HPDE6-E6E7 (cell line): ENCODE measurements around the gene GPM6B.
"Not testable (repeated sequence)": the region's sequence is repeated elsewhere in the genome, so short reads cannot be mapped to it uniquely, and the experiment has no call there.

Source experiments
- DNase-seq: peaks from one replicate; pipeline ENCODE4 v3.0.0; 2011; ENCODE audit warnings: missing footprints; ENCODE audit errors: extremely low spot score

Gene GPM6B

DNA sequence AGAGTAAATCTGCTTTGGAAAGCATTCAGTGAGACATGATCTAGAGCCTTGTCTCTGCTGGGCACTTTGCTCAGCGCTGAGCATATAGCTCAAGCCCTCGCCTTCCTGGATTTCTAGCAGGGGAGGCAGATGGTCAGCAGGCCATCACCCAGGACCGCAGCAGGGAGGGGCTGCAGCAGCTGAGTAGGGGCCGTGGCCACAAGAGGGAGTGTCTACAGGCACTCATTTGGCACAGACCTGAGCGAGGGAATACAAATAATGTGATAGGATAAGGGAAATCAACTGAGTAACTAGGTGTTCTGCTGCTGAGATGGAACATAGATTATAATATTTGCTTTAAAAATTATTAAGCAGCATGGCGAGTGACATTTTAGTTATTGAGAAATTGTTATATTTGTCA lies 52.1 kb downstream of the GPM6B start:
- DNase-seq, result no peak

GRCh38 chrX:13764281-13764680 lies 52.6 kb downstream of the GPM6B start:
- DNase-seq, result no peak

DNA sequence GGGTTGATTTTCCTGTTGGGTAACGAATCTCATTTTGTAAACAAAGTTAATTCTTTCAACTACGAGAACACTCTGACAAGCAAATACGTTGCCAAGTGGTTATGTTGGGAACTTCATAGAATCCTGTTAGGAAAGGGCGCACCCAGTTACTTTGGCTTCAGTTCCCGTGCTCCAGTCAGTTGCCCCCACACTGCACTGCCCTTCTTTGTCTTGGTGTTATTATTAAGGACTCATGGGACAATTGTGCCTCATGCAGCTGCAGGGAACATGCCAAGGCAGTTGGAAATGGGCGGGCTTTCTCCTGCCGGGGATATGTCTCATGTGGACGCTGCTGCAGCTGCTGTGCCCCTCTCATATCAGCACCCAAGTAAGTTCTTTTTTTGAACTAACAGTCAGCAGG lies 53.4 kb downstream of the GPM6B start:
- DNase-seq, result no peak

DNA sequence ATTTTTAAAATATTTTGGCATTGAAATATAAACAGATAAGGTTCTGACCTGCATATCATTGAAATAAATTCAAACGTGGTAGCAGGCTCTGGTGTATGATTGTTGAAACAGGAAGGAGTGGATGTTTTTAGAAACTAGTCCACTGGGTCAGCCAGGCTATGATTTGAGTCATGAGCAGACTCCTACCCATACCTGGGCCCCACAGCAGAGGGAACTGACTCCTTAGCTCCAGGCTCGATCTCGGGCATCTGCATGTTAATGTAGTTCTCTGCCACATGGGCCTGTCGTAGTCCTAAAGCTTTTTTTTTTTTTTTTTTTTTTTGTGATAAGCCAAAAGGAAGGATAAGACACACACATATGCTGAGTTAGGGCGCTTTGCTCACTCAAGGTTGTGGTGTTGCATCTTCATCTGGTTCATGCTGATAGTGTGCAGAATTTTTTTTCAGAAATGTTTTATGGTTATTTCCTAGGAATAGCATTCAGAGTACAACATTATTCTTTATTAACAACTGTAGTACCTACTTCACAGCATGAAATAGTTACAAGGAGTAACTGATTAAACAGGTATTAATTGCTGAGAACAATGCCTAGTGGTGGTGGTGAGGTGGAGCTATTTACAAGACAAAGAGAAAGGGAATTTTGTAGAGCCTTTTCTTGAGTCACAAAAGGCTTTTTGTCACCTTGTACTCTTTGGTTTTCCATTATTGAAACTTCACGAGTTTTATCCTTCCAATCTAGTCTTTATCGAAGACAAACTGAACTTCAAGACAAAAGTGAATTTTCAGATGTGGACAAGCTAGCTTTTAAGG lies 55.1 kb downstream of the GPM6B start:
- no peak for DNase-seq

DNA sequence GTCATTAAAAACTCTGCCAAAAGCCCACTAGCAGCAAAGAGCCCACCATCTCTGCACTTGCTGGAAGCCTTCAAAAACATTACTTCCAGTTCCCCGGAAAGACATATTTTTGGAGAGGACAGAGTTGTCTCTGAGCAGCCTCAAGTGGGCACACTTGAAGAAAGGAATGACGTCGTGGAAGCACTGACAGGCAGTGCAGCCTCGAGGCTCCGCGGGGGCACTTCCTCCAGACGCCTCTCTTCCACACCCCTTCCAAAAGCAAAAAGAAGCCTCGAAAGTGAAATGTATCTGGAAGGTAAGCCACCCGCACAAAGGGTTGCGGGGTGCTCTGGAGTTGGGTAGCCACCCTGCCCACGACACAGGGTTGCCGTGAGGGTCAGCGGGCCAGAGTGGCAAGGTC lies 56.5 kb downstream of the GPM6B start:
- no peak for DNase-seq

DNA sequence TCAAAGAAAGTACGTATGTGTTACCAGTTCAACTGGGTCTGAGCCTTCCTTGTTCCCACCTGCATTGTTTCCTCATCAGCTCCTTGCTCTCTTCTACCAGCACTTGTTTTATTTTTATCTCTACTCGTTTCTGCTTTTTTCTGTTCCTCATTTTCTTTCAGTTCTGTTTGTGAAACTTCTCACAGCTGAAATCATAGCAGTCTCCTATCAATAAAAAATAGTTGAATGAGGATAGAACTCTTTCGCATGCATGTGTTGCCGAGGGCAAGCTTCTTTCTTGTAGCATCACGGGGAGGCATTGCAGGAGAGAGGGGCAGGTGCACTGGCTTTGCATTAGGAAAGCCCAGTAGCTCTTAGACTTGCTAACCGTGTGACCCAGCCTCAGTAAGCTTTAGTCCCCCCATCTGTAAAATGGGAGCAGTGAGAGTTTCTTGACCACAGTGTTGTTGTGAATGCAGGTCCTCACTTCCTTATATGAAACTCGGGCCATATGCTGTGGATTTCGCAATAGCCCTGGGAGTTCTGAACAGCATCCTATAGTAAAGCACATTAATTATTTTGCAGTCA lies 57.7 kb downstream of the GPM6B start:
- no peak for DNase-seq

DNA sequence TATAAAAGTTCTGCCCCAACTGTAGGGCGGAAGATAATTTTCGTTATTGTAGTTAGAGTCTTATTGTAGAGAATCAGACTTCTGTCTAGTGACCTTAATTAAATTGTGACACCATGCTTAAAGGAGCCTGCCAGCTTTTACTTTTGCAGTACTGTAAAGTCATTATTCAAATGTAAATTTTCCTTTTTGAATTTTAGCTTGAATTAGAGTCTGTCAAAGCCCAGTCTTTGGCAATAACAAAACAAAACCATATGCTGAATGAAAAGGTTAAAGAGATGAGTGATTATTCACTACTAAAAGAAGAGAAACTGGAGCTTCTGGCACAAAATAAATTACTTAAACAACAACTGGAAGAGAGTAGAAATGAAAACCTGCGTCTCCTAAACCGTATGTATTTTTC lies 60.5 kb downstream of the GPM6B start:
- DNase-seq, result no peak

GRCh38 chrX:13755254-13755653 lies 61.6 kb downstream of the GPM6B start:
- DNase-seq, result no peak

- DNase-seq, result no peak
These were observed 62.1 kb downstream of the GPM6B start for GRCh38 chrX:13754765-13755164.

- no peak for DNase-seq
These were observed 64.2 kb downstream of the GPM6B start for GRCh38 chrX:13752646-13753045.

GRCh38 chrX:13752141-13752540 lies 64.8 kb downstream of the GPM6B start:
- DNase-seq, result no peak

GRCh38 chrX:13750812-13751211 lies 66.1 kb downstream of the GPM6B start:
- no peak for DNase-seq

GRCh38 chrX:13750204-13750603 lies 66.7 kb downstream of the GPM6B start:
- peak; percentile 21 for DNase-seq

GRCh38 chrX:13748486-13748885 lies 68.4 kb downstream of the GPM6B start:
- no peak for DNase-seq

DNA sequence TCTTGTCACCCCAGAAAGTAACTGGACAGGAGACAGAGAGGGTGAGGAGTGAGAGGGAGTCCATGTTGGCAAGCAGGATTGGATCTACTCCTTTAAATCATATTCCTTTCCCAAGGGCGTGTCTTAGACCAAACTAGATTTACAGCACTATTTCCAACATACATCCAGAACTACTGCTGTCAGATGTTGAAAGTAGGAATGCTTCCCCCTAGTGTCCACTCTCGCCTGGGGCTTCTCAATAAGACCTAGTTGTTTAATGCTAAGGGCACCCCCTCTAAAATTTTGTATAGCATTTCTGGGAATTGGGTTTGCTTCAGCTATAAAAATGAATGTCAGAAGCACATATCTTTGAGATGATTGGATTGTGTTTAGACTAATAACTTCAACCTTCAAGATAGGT lies 69.1 kb downstream of the GPM6B start:
- DNase-seq, result peak; percentile 16

- no peak for DNase-seq
These were observed 74.3 kb downstream of the GPM6B start for GRCh38 chrX:13742397-13743176.

DNA sequence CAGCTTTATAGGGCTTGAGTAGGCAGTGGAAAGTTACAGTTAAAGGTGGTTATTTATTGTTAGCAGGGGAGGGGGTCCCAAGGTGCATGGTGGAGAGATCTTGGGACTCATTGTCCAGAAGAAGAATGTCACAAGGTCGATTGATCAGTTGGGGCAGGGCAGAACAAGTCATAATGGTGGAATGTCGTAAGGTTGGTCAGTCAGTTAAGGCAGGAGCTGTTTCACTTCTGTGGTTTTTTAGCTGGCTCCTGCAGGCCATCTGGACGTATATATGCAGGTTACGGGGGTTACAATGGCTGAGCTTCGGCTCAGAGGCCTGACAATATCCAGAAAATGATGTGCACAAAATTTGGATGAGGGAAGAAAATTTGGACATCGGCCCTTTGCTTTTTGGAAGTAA lies 75.2 kb downstream of the GPM6B start:
- DNase-seq, result no peak

- DNase-seq, result peak; percentile 96
These were observed 82.4 kb downstream of the GPM6B start, which contains the start of the genes OFD1 and TRAPPC2 for GRCh38 chrX:13734278-13735172. OFD1 (plus strand) TSS chrX:13734748; CDS start chrX:13735072, 324 bp downstream. TRAPPC2 (minus strand) TSS chrX:13734620; CDS start chrX:13719963, 14,657 bp downstream.

DNA sequence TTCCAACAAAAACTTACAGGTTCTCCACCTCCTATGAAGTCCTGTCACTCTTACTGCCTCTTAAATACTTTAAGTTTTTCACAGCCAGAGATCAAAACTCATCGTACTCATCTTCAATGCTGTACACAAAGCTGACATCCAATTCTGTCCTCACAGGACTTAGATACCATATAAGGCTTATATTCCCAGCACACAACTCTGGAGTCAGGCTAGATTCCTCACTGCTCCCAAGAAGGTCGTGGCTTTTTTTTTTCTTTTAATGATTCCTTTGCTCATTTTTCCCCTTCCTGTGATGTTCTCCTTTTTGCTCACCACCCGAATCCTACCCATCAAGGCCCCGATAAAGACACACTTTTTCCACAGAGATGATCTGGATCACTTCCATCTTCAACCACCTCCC lies 83.4 kb downstream of the GPM6B start:
- DNase-seq, result no peak

- no peak for DNase-seq
These were observed 84.4 kb downstream of the GPM6B start for GRCh38 chrX:13732246-13733067.

DNA sequence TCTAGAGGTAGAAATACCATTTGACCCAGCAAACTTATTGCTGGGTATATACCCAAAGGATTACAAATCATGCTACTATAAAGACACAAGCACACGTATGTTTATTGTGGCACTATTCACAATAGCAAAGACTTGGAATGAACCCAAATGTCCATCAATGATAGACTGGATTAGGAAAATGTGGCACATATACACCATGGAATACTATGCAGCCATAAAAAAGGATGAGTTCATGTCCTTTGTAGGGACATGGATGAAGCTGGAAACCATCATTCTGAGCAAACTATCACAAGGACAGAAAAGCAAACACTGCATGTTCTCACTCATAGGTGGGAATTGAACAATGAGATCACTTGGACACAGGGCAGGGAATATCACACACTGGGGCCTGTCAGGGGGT lies 86.4 kb downstream of the GPM6B start:
- DNase-seq, result not testable (repeated sequence)
